Endothelial cell of umbilical vein (primary cell): ENCODE results near the gene MAPK8IP3. TPM values are rescaled to one million over a fixed set of nuclear protein-coding genes. Genes with fewer than 3 reads are reported as not detected.

Source experiments
- BruUV-seq: library from RNA; stranded (reverse); fragments of 400-500 nt; replicated peaks from 2 replicates; lab custom pipeline; 2021; lab: Mats Ljungman, UMichigan
- CTCF ChIA-PET: fragments of 300-600, 350-600 bp; sonication (Branson Sonifier 250); formaldehyde crosslinking; loops from one replicate; lab custom pipeline; 2021; ENCODE audit warnings: antibody characterized with exemption, inconsistent platforms; lab: Charles Lee
- POLR2A ChIA-PET: fragments of 300-600, 350-600 bp; sonication (Branson Sonifier 250); formaldehyde crosslinking; loops from one replicate; lab custom pipeline; 2021; ENCODE audit warnings: antibody characterized with exemption, inconsistent platforms; lab: Charles Lee
- DNase-seq: peaks from one replicate; pipeline ENCODE4 v3.0.0-alpha.2; 2011; ENCODE audit warnings: low read depth, low spot score
- FAIRE-seq: peaks from 2 replicates; lab custom pipeline; 2011; peaks lifted over from hg19 to GRCh38; lab: Jason Lieb, UNC
- H2AFZ ChIP-seq: 2 replicates; pipeline ENCODE4 v1.6.0; 2012; ENCODE audit warnings: low read depth, low read length, control low read depth, inconsistent platforms
- H3K27ac ChIP-seq: 2 replicates; pipeline ENCODE4 v1.5.1; 2011; ENCODE audit warnings: low read depth, mild to moderate bottlenecking, control low read depth, low read length, moderate library complexity; ENCODE audit not compliant: insufficient read depth
- H3K27me3 ChIP-seq, 2 experiments: 2 replicates each; pipeline versions ENCODE4 v1.6.0 to v1.6.1; 2011; ENCODE audit warnings: low read length in 2 of 2, mixed read lengths in 1 of 2; ENCODE audit not compliant: control insufficient read depth in 2 of 2, insufficient read depth in 2 of 2
- H3K36me3 ChIP-seq, 2 experiments: 2 replicates in 1 of 2; 3 replicates in 1 of 2; pipeline ENCODE4 v1.5.1; 2011; ENCODE audit warnings: low read length in 2 of 2, mild to moderate bottlenecking in 1 of 2, moderate library complexity in 1 of 2; ENCODE audit not compliant: control insufficient read depth in 2 of 2, insufficient read depth in 2 of 2; ENCODE audit errors: extremely low read depth in 1 of 2
- H3K4me1 ChIP-seq: 3 replicates; pipeline ENCODE4 v1.5.1; 2011; ENCODE audit warnings: mild to moderate bottlenecking, low read length; ENCODE audit not compliant: control insufficient read depth, insufficient read depth; ENCODE audit errors: extremely low read depth
- H3K4me2 ChIP-seq: 2 replicates; pipeline ENCODE4 v1.6.1; 2011; ENCODE audit warnings: low read length, control low read depth, mixed read lengths; ENCODE audit not compliant: insufficient read depth
- H3K4me3 ChIP-seq, 3 experiments: fragments of 200-600 bp in 1 of 3; sonication (generic), shearing (Covaris generic) in 1 of 3; replicated peaks in 1 of 3; 2 replicates each; pipeline ENCODE4 v1.5.1; 2011 to 2016; ENCODE audit warnings: control low read depth in 3 of 3, low read length in 3 of 3, mild to moderate bottlenecking in 2 of 3, inconsistent platforms in 1 of 3, low read depth in 1 of 3, moderate library complexity in 1 of 3; ENCODE audit not compliant: insufficient read depth in 1 of 3
- H3K79me2 ChIP-seq: 2 replicates; pipeline ENCODE4 v1.6.0; 2012; ENCODE audit warnings: low read length, inconsistent platforms; ENCODE audit not compliant: control insufficient read depth, insufficient read depth
- H3K9ac ChIP-seq: replicated peaks from 2 replicates; pipeline ENCODE3; 2011; ENCODE audit warnings: low read length, control low read depth; ENCODE audit not compliant: insufficient read depth; ENCODE audit errors: extremely low read depth
- H3K9me1 ChIP-seq: replicated peaks from 3 replicates; pipeline ENCODE4 v1.6.0; 2011; ENCODE audit warnings: mild to moderate bottlenecking, low read length; ENCODE audit not compliant: control insufficient read depth, insufficient read depth; ENCODE audit errors: extremely low read depth
- H3K9me3 ChIP-seq: replicated peaks from 2 replicates; pipeline ENCODE4 v1.5.1; 2012; ENCODE audit warnings: low read length, inconsistent platforms; ENCODE audit not compliant: control insufficient read depth, insufficient read depth
- H4K20me1 ChIP-seq: replicated peaks from 2 replicates; pipeline ENCODE3; 2011; ENCODE audit warnings: mild to moderate bottlenecking, low read length; ENCODE audit not compliant: control insufficient read depth, insufficient read depth; ENCODE audit errors: extremely low read depth
- CTCF ChIP-seq, 2 donors: IDR thresholded peaks; 1 replicate in 1 of 2; 2 replicates in 1 of 2; pipeline ENCODE4 v1.5.1; 2011; ENCODE audit warnings: low read length in 2 of 2, mild to moderate bottlenecking in 2 of 2, moderate library complexity in 2 of 2, control low read depth in 1 of 2, inconsistent platforms in 1 of 2, low read depth in 1 of 2; ENCODE audit not compliant: insufficient read depth in 1 of 2; ENCODE audit errors: extremely low read depth in 1 of 2
- EZH2 ChIP-seq: IDR thresholded peaks from 2 replicates; pipeline ENCODE4 v1.6.1; 2012; ENCODE audit warnings: borderline replicate concordance, low read depth, mild to moderate bottlenecking, moderate library complexity, low read length, inconsistent platforms; ENCODE audit not compliant: severe bottlenecking
- FOS ChIP-seq: IDR thresholded peaks from 2 replicates; pipeline ENCODE4 v1.6.1; 2011; ENCODE audit warnings: mild to moderate bottlenecking, low read length, moderate library complexity, borderline replicate concordance; ENCODE audit not compliant: insufficient read depth
- GATA2 ChIP-seq: IDR thresholded peaks from 2 replicates; pipeline ENCODE4 v1.7.0; 2011; ENCODE audit warnings: low read depth, mild to moderate bottlenecking, moderate library complexity, mixed read lengths, low read length; ENCODE audit not compliant: insufficient read length, insufficient read depth
- JUN ChIP-seq: IDR thresholded peaks from 2 replicates; pipeline ENCODE4 v1.6.1; 2011; ENCODE audit warnings: borderline replicate concordance, low read depth; ENCODE audit not compliant: insufficient read length, insufficient read depth
- MAX ChIP-seq: IDR thresholded peaks from 2 replicates; pipeline ENCODE4 v1.6.1; 2011; ENCODE audit not compliant: insufficient read depth, insufficient read length
- MYC ChIP-seq: IDR thresholded peaks from one replicate; pipeline ENCODE4 v1.6.1; 2011; ENCODE audit warnings: mild to moderate bottlenecking, low read depth, low read length
- POLR2A ChIP-seq: IDR thresholded peaks from 2 replicates; pipeline ENCODE4 v1.6.1; 2012; ENCODE audit warnings: low read depth, mild to moderate bottlenecking, control low read depth, low read length
- POLR2AphosphoS5 ChIP-seq: IDR thresholded peaks from 2 replicates; pipeline ENCODE4 v1.6.1; 2012; ENCODE audit warnings: low read depth, mild to moderate bottlenecking, control low read depth, low read length, moderate library complexity; ENCODE audit not compliant: insufficient read depth
- dilution Hi-C: fragments of 300-500 bp; cut with MboI; formaldehyde crosslinking; loops from one replicate; pipeline ENCODE4 v1.15.0; 2019; ENCODE audit warnings: low sequenced_read_pairs; ENCODE audit not compliant: extremely low pct_ligation_motif_present
- intact Hi-C: fragments of 100-400 bp; cut with micrococcal nuclease; formaldehyde crosslinking; loops from one replicate; pipeline ENCODE4 v1.10.0; 2022
- polyA plus RNA-seq, 4 experiments: library from polyadenylated mRNA; depleted of rRNA in 3 of 4; stranded (reverse) in 3 of 4; unstranded in 1 of 4; fragments of >200 nt; gene quantifications; 2 replicates each; pipeline versions ENCODE4 v1.2.1 to v1.2.3, GENCODE V29; 2011 to 2012; ENCODE audit warnings: missing spikeins in 1 of 4
- total RNA-seq: library from RNA; stranded (reverse); gene quantifications from 2 replicates; pipeline ENCODE4 v1.2.3, GENCODE V29; 2021

The MAPK8IP3 gene
- total and polyA plus RNA-seq, 2 donors (not counting 3 experiments of a cell fraction or from before 2014, with no cell fraction given), result 40.7 to 92.2 TPM

GRCh38 chr16:1765826-1766225 lies 59.8 kb downstream of the MAPK8IP3 start:
- FAIRE-seq (no peak), DNase-seq (no peak)
- ChIA-PET POLR2A (no interaction called here), CTCF (interaction anchor here (1.4 to 1.6 kb wide), 2 partner anchors 42 to 402 kb away, joined by 4 read pairs; no protein-coding TSS in a partner anchor)
- intact Hi-C loops, result no loop called here
- H3K9me1 ChIP-seq, result no peaks in the 10 kb centered on the region
- H2AFZ ChIP-seq, result no peak overlapping the region
- no peak overlapping the region for H3K4me2 ChIP-seq
- no peak overlapping the region for H3K4me3 ChIP-seq
- H3K36me3 ChIP-seq, result peaks cover 5 to 50% of the 10 kb centered on the region in 2 experiments
- no peak overlapping the region for H3K27ac ChIP-seq
- H4K20me1 ChIP-seq, result no peaks in the 10 kb centered on the region
- H3K9me3 ChIP-seq, result no peaks in the 10 kb centered on the region
- H3K9ac ChIP-seq, result no peak overlapping the region
- peaks cover 6% of the 10 kb centered on the region for H3K4me1 ChIP-seq
- H3K27me3 ChIP-seq, result no peaks in the 10 kb centered on the region
- dilution Hi-C loops, result no loop called here
- no peaks in the 10 kb centered on the region for H3K79me2 ChIP-seq
- no peak for TF ChIP-seq FOS
- TF ChIP-seq GATA2, result no peak
- TF ChIP-seq POLR2AphosphoS5, result no peak
- BruUV-seq, result no TSS peak

- Histone ChIP-seq H3K79me2 (no peaks in the 10 kb centered on the region), H2AFZ (no peak overlapping the region), H4K20me1 (no peaks in the 10 kb centered on the region), H3K27ac (no peak overlapping the region), H3K27me3 (no peaks in the 10 kb centered on the region), H3K4me3 (no peak overlapping the region), H3K36me3 (peaks cover 5 to 46% of the 10 kb centered on the region in 2 experiments), H3K4me1 (peaks cover 6% of the 10 kb centered on the region), H3K4me2 (no peak overlapping the region), H3K9ac (no peak overlapping the region), H3K9me1 (no peaks in the 10 kb centered on the region), H3K9me3 (no peaks in the 10 kb centered on the region)
- TF ChIP-seq POLR2A (no peak), CTCF (IDR thresholded peaks at IDR 0.05; ENCODE audit: extremely low read depth in 1 of 2, insufficient read depth in 1 of 2, low read depth in 1 of 2, low read length in 2 of 2) (no peak), FOS (no peak), GATA2 (no peak), MYC (no peak), MAX (no peak), POLR2AphosphoS5 (no peak), EZH2 (no peak), JUN (no peak)
- FAIRE-seq (no peak), DNase-seq (no peak)
- intact Hi-C loops (no loop called here), dilution Hi-C loops (no loop called here)
- POLR2A ChIA-PET, result no interaction called here
- TSS peak; percentile 9 for BruUV-seq
- CTCF ChIA-PET, result no interaction called here
Observed at GRCh38 chr16:1766231-1766630, 60.2 kb downstream of the MAPK8IP3 start.
